HG02885 (cell line): ENCODE results near the gene IMMP2L.
"Not testable (repeated sequence)": the region's sequence is repeated elsewhere in the genome, so short reads cannot be mapped to it uniquely, and the experiment has no call there.

ENCODE experiments used
- ATAC-seq: cut with Tn5 transposase; IDR thresholded peaks from one replicate; pipeline ENCODE4 v1.9.1; 2021; ENCODE audit warnings: mild to moderate bottlenecking; ENCODE audit not compliant: unreplicated experiment, poor library complexity

The IMMP2L gene

GRCh38 chr7:110754649-110755048, 807.6 kb downstream of the IMMP2L start:
- no peak for ATAC-seq

DNA sequence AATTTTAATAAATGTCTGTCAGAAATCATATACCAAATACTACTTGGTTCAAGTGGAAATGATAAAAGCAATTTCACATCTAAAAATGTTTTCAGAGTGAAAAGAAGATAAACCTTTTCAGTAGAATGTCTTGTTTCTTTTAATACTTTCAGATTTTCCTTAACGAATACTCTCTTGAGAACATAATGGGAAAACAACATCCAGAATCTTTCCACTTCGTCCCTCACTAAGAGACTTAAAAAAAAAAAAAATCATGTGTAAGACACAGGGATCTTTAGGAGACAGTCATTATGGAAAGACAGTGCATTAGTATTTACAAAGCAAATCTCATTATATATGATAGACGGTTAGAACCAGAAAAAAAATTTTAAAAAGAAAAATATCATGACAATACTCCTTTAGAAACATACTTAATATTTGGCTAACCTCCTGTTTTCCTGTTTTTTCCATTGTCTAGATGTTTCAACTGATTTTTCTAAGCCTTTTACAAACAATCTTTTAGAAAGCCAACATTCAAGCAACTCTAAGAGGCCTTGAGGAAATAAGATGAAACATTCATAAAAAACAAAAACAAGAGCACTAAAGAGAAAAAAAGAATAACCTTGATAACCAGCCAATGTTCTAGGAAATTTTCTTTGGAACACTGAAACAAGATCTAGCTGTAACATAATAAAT, 811.2 kb downstream of the IMMP2L start:
- no peak for ATAC-seq

DNA sequence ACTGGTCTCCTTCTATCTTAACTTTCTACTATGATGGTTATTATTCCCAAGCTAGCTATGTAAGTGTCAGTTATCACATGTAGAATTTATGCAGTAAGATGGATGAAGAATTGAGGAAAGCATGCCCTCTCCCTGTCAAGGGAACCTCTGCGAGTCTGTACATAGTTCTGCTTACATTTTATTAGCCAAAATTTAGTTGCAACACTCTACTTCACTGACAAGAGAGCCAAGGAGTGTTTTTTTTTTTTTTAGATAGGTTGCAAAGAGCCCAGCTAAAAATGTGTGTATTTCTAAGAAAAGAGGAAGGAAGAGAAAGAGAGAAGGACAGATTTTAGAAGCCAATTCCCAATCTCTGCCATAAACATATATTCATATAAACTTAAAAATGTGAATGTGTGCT, 829.1 kb downstream of the IMMP2L start:
- ATAC-seq: no peak

- no peak for ATAC-seq
Observed at GRCh38 chr7:110724811-110725210, 837.5 kb downstream of the IMMP2L start.

DNA sequence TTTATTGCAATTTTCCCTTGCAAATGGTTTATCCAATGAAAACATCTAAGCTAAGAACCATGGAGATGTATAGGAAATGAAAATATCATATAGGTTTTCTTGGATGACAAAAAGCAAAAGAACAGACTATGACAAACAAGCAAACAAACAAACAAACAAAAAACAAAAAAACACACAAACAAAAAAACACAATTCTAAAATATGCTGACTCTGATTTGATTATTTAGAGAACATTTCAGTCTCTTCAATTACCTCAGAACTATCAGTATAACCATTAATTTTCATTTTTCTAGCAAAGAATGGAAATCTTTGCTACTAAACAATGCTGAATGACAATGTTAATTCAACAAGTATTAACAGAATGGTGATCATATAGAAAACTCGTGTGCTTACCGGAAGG, 840.9 kb downstream of the IMMP2L start:
- no peak for ATAC-seq

- no peak for ATAC-seq
Observed at GRCh38 chr7:110720626-110721025, 841.7 kb downstream of the IMMP2L start.

DNA sequence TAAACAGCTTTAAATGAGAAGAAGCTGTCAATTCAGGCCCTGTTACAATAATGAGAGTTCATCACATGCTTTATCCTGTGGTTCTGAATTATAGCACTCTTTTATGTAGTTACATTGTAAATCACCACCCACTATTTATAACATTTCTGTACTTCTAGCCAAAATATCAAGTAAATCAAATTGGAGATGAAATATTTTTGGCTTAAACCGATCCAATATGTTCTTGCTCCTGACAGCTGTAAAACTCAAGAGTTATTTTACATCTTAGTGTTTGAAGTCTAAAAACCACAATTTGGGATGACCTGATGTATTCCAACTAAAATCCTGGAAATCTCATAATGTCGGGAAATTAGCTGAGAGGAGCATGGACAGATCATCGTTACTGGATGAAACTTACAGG, 842.6 kb downstream of the IMMP2L start:
- no peak for ATAC-seq

DNA sequence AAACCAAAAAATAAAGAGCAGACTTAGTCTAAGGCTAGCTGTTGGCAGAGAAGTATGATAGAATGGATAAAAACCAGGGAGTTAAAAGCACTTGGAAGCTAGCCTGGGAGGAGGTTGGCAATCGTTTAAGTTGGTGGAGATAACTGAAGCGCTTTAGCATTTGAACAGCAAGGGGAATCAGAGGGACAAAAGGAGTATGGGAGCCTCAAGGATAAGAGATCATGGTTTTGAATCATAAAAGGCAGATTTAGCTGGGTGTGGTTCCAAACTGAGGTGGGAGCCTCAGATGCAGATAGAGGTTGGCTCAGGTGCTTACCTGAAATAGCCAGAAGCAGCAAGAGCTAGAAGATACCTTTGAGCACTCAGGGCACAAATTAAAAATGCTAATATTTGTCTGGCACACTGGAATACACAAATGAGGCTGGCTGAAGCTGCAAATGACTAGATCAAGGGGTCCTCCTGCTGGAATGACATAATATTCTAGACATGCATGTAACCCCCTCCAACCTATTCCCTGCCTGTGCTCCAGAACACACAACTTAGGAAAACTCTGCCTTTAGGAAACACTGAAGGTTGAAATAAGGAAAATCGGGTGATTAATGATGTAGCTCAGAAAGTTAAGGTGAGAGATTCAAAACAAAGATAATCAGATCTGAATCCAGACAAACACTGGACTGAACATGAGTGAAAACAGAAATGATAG, 843.6 kb downstream of the IMMP2L start:
- no peak for ATAC-seq

GRCh38 chr7:110704225-110704624, 858.1 kb downstream of the IMMP2L start:
- ATAC-seq: no peak

- ATAC-seq: no peak
Observed at GRCh38 chr7:110698576-110698975, 863.7 kb downstream of the IMMP2L start.

DNA sequence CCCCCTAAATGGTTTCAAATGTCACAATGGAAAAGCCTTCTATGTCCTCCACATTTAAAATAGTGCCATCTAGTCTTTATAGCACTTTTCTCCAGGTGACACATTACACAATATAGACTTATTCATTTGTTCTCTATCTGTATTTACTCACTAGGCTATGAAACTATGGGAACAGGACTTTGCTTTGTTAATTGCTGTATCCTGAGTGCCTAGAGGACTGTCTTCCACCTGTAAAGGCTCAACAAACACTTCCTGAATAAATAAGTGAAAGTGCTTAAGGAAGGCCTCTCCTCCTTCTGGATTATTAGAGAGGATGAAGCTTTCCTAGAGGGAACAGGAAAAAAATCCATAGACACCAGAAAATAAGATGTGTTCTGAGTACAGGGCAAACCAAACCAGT, 868.9 kb downstream of the IMMP2L start:
- no peak for ATAC-seq

- ATAC-seq: no peak
Observed at GRCh38 chr7:110688908-110689307, 873.4 kb downstream of the IMMP2L start.

DNA sequence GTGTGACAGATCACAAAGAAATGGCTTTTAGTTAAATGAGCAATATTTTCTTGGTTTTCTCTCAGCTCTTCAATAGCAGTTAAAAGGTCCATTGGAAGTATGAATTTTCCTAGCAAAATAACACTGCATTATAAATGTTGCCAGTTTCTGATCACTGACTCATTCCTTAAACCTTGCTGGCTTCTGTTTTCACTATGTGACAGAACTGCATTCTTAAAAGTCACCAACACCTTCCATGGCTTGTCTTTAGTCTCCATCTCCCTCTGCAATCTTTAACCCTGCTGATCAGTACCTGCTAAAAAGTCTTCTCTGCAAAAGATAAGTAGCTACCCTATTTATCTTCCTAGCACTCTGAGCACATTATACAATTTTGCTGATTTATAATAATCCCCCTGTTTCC, 876.4 kb downstream of the IMMP2L start:
- ATAC-seq: no peak

DNA sequence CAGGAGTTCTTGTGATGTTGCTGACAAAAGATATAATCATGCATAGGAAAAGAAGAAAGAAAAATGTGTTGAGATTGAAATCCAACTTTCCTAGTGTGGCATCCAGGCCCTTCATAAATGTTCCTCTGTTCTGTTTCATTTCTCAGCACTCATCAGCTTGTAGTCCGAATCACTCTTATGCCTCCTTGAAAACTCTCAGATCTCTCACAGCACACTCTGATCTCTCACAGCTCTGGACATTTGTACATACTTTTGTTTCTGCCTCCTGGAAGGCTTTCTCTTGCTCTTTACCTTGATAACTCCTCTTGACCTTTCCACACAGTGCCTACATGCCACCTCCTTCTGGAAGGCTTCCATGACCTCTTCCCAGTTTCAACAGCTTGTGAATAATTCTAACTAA, 880.4 kb downstream of the IMMP2L start:
- ATAC-seq: no peak

DNA sequence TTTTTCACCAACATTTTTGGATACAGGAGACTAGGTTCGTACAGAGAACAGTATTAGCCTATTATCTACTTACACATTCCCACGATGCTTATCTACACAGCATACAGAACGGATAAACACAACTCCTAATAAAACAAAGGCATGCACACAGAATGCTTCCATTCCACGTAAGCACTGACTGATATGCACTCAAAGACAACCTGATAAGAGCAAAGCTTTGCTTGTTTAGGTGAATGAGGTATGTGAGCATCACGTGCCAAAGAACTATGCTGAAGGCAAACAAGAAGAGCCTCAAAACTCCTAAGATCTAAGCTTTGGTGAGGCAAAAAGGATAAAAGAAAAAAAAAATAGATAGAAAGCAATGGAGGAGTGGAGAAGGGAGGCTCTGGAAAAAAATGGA, 884.9 kb downstream of the IMMP2L start:
- ATAC-seq: no peak

DNA sequence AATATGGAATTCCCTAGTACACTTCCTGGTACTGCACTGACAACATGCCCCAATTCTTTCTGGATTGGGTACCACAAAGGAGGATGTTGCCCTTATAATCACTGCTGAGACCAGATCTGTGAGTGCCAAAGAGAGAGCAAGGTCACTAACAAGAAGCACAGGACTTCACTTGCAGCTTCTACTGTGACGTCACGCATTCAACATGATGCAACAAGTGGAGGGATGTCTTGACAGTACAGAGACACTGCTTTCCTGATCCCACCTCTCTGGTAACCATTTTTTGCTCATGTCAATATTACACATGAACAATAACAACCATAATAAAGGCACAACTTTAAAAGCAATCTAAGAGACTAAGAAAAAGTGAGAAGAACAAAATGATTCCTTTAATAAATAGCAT, 885.5 kb downstream of the IMMP2L start:
- no peak for ATAC-seq

DNA sequence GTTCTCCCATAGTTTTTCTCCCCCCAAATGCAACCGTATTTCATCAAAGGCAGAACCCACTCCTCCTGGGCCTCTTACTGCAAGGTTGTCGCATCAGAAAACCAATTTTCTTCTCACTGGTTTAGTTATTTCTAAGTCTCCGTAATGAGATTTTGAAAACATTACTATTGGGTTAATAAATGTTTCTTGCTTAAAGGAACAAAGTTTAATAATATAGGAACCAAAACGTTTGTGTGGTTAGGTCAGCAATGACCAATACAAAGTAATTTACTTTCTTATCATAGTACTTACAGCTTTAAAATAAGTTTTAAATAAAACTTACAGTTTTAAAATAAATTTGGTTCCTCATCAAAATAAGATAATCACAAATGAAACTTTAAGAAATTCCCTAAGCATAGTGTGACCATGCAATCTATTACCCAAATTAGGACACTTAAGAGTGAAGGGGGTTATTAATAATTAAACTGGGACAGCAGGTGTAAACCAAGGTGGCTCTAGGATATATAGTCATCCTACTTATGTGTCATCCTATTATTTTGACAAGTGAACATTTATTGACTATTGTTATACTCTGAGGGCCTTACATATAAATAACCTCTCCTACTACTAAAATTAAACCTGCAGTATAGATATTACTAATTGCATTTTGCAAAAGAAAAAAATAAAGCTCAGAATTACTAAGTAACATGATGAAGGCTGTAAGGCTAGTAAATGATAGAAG, 886.7 kb downstream of the IMMP2L start:
- ATAC-seq: no peak

- no peak for ATAC-seq
Observed at GRCh38 chr7:110673148-110673547, 889.1 kb downstream of the IMMP2L start.

GRCh38 chr7:110669410-110669809, 892.9 kb downstream of the IMMP2L start:
- ATAC-seq: no peak

GRCh38 chr7:110664803-110665202, 897.5 kb downstream of the IMMP2L start:
- ATAC-seq: no peak

- not testable (repeated sequence) for ATAC-seq
Observed at GRCh38 chr7:110660637-110661036, 901.7 kb downstream of the IMMP2L start.
